Measurements from ENCODE around the gene BCAS1. TPM values are rescaled to one million over a fixed set of nuclear protein-coding genes. Genes with fewer than 3 reads are reported as not detected.

The BCAS1 gene
- total and polyA plus RNA-seq, 10 of the 15 experiments (the other 5 are each of a cell fraction or from before 2014, with no cell fraction given) = 0.21 to 1.4 (median 0.55) TPM

- H3K79me2 ChIP-seq (ENCODE audit: control insufficient read depth, insufficient read depth, low read length) = peaks cover 7% of the 10 kb centered on the region
- no peaks in the 10 kb centered on the region for H3K27me3 ChIP-seq (replicated peaks in 1 of 2; ENCODE audit: control insufficient read depth in 2 of 2, insufficient read depth in 2 of 2, low read length in 1 of 2)
- H3K9me3 ChIP-seq (replicated peaks; ENCODE audit: control insufficient read depth, insufficient read depth, low read length) = no peaks in the 10 kb centered on the region
- H3K4me2 ChIP-seq (ENCODE audit: control insufficient read depth, insufficient read depth) = no peak overlapping the region
- SMC1A ChIA-PET (ENCODE audit: uncharacterized antibody, unreplicated experiment) = interaction anchor here (0.9 to 18.6 kb wide), 33 partner anchors 7 to 1627 kb away, joined by 3 to 384 read pairs (median 5); partner anchors contain the start of gene PFDN4
- in situ Hi-C loops (cut with MboI) = no loop called here
- H3K9ac ChIP-seq (ENCODE audit: control insufficient read depth, insufficient read depth, low read length) = no peak overlapping the region
- DNase-seq (ENCODE audit: low read depth, low spot score) (no peak), FAIRE-seq (no peak), ATAC-seq (no peak)
- H3K27ac ChIP-seq (ENCODE audit: control insufficient read depth, insufficient read depth) = no peak overlapping the region
- POLR2A ChIA-PET = interaction anchor here (1.4 to 2.9 kb wide), 4 partner anchors 8 to 22 kb away, joined by 7 to 23 read pairs (median 10); no protein-coding TSS in a partner anchor
- no peak overlapping the region for H2AFZ ChIP-seq (ENCODE audit: control insufficient read depth, low read depth, low read length)
- no peaks in the 10 kb centered on the region for H4K20me1 ChIP-seq (ENCODE audit: control insufficient read depth, insufficient read depth)
- peaks cover 62% of the 10 kb centered on the region for H3K4me1 ChIP-seq (ENCODE audit: control insufficient read depth, insufficient read depth, low read length)
- no peaks in the 10 kb centered on the region for H3K36me3 ChIP-seq (ENCODE audit: control insufficient read depth in 2 of 2, insufficient read depth in 2 of 2, low read length in 1 of 2)
- CTCF ChIA-PET = interaction anchor here (1.1 to 20.5 kb wide), 15 partner anchors 11 to 722 kb away, joined by 3 to 258 read pairs (median 14); no protein-coding TSS in a partner anchor
- RAD21 ChIA-PET (ENCODE audit: unreplicated experiment) = interaction anchor here (0.5 to 18.3 kb wide), 20 partner anchors 8 to 526 kb away, joined by 3 to 394 read pairs (median 6); no protein-coding TSS in a partner anchor
- no peak overlapping the region for H3K4me3 ChIP-seq
- intact Hi-C loops (cut with micrococcal nuclease; ENCODE audit: unreplicated experiment) = loop anchor here (1.0 kb wide), 1 partner anchor 23 kb away; no protein-coding TSS in a partner anchor
- WGBS (ENCODE audit: insufficient coverage, insufficient replicate concordance, low lambda C conversion rate, missing lambda C conversion rate) = 90% methylated on average over 1 of the region's 1 CpG
- TF ChIP-seq ETV6 (conservative IDR thresholded peaks at IDR 0.05 in 1 of 2, IDR thresholded peaks at IDR 0.05 in 1 of 2; ENCODE audit: borderline replicate concordance in 1 of 2, low read depth in 1 of 2) = peak in 1 of 2 experiments; percentile 84; a peak in 1 of 4 replicates
- no peak for TF ChIP-seq JUNB (IDR thresholded peaks at IDR 0.05)
- no TSS peak for BruUV-seq (replicated peaks)
Observed at GRCh38 chr20:53938739-53939138, 131.7 kb downstream of the BCAS1 start.

GRCh38 chr20:53937929-53938367 is 132.4 kb downstream of the BCAS1 start:
- no peaks in the 10 kb centered on the region for H4K20me1 ChIP-seq (ENCODE audit: control insufficient read depth, insufficient read depth)
- DNase-seq (ENCODE audit: low read depth, low spot score) (no peak), FAIRE-seq (no peak), ATAC-seq (no peak)
- H2AFZ ChIP-seq (ENCODE audit: control insufficient read depth, low read depth, low read length) = no peak overlapping the region
- in situ Hi-C loops (cut with MboI) = no loop called here
- no peak overlapping the region for H3K27ac ChIP-seq (ENCODE audit: control insufficient read depth, insufficient read depth)
- H3K9me3 ChIP-seq (replicated peaks; ENCODE audit: control insufficient read depth, insufficient read depth, low read length) = no peaks in the 10 kb centered on the region
- BruUV-seq (replicated peaks) = no TSS peak
- no peaks in the 10 kb centered on the region for H3K27me3 ChIP-seq (replicated peaks in 1 of 2; ENCODE audit: control insufficient read depth in 2 of 2, insufficient read depth in 2 of 2, low read length in 1 of 2)
- H3K79me2 ChIP-seq (ENCODE audit: control insufficient read depth, insufficient read depth, low read length) = peaks cover 7% of the 10 kb centered on the region
- peaks cover 59% of the 10 kb centered on the region for H3K4me1 ChIP-seq (ENCODE audit: control insufficient read depth, insufficient read depth, low read length)
- POLR2A ChIA-PET = interaction anchor here (0.6 to 2.9 kb wide), 3 partner anchors 14 to 124 kb away, joined by 3 to 11 read pairs (median 3); no protein-coding TSS in a partner anchor
- no peak overlapping the region for H3K9ac ChIP-seq (ENCODE audit: control insufficient read depth, insufficient read depth, low read length)
- CTCF ChIA-PET = interaction anchor here (0.6 to 20.5 kb wide), 11 partner anchors 11 to 525 kb away, joined by 3 to 258 read pairs (median 17); no protein-coding TSS in a partner anchor
- SMC1A ChIA-PET (ENCODE audit: uncharacterized antibody, unreplicated experiment) = interaction anchor here (0.9 to 18.6 kb wide), 18 partner anchors 8 to 525 kb away, joined by 3 to 384 read pairs (median 4); partner anchors contain the start of gene PFDN4
- no peak overlapping the region for H3K4me2 ChIP-seq (ENCODE audit: control insufficient read depth, insufficient read depth)
- intact Hi-C loops (cut with micrococcal nuclease; ENCODE audit: unreplicated experiment) = no loop called here
- WGBS (ENCODE audit: insufficient coverage, insufficient replicate concordance, low lambda C conversion rate, missing lambda C conversion rate) = 50% methylated on average over 5 of the region's 5 CpGs
- H3K36me3 ChIP-seq (ENCODE audit: control insufficient read depth in 2 of 2, insufficient read depth in 2 of 2, low read length in 1 of 2) = no peaks in the 10 kb centered on the region
- no peak overlapping the region for H3K4me3 ChIP-seq
- RAD21 ChIA-PET (ENCODE audit: unreplicated experiment) = interaction anchor here (0.5 to 18.3 kb wide), 12 partner anchors 8 to 526 kb away, joined by 3 to 394 read pairs (median 6); no protein-coding TSS in a partner anchor
- no peak for TF ChIP-seq REST (IDR thresholded peaks at IDR 0.05; ENCODE audit: low read depth, low read length)
- TF ChIP-seq, protein P1, sequence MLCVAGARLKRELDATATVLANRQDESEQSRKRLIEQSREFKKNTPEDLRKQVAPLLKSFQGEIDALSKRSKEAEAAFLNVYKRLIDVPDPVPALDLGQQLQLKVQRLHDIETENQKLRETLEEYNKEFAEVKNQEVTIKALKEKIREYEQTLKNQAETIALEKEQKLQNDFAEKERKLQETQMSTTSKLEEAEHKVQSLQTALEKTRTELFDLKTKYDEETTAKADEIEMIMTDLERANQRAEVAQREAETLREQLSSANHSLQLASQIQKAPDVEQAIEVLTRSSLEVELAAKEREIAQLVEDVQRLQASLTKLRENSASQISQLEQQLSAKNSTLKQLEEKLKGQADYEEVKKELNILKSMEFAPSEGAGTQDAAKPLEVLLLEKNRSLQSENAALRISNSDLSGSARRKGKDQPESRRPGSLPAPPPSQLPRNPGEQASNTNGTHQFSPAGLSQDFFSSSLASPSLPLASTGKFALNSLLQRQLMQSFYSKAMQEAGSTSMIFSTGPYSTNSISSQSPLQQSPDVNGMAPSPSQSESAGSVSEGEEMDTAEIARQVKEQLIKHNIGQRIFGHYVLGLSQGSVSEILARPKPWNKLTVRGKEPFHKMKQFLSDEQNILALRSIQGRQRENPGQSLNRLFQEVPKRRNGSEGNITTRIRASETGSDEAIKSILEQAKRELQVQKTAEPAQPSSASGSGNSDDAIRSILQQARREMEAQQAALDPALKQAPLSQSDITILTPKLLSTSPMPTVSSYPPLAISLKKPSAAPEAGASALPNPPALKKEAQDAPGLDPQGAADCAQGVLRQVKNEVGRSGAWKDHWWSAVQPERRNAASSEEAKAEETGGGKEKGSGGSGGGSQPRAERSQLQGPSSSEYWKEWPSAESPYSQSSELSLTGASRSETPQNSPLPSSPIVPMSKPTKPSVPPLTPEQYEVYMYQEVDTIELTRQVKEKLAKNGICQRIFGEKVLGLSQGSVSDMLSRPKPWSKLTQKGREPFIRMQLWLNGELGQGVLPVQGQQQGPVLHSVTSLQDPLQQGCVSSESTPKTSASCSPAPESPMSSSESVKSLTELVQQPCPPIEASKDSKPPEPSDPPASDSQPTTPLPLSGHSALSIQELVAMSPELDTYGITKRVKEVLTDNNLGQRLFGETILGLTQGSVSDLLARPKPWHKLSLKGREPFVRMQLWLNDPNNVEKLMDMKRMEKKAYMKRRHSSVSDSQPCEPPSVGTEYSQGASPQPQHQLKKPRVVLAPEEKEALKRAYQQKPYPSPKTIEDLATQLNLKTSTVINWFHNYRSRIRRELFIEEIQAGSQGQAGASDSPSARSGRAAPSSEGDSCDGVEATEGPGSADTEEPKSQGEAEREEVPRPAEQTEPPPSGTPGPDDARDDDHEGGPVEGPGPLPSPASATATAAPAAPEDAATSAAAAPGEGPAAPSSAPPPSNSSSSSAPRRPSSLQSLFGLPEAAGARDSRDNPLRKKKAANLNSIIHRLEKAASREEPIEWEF (IDR thresholded peaks at IDR 0.05; ENCODE audit: insufficient replicate concordance, low read depth, low read length) = no peak
- TF ChIP-seq KLF5 (IDR thresholded peaks at IDR 0.05; ENCODE audit: partially characterized antibody) = no peak
- no peak for TF ChIP-seq SIX5 (IDR thresholded peaks at IDR 0.05; ENCODE audit: low read depth, low read length, severe bottlenecking)
